ENCODE measurements around the gene VMP1.

GRCh38 chr17:59757470-59757869 is 50.0 kb downstream of the VMP1 start:
- no peak for TF ChIP-seq POLR2A (IDR thresholded peaks at IDR 0.05; ENCODE audit: low read length)
- TF ChIP-seq GATA1 (IDR thresholded peaks at IDR 0.05; ENCODE audit: low read depth, low read length): no peak

Measured in erythroblast (primary cell).